ENCODE measurements around the gene P3H3.

P3H3 gene

GRCh38 chr12:6826125-6826733, 2.0 kb upstream of the P3H3 start:
- no peak for DNase-seq (ENCODE audit: low read depth in 2 of 3, low spot score in 2 of 3)

GRCh38 chr12:6826734-6827436, 1.3 kb upstream of the P3H3 start:
- DNase-seq (ENCODE audit: low read depth in 2 of 3, low spot score in 2 of 3), result no peak

GRCh38 chr12:6827437-6827911, 733 bp upstream of the P3H3 start:
- DNase-seq (ENCODE audit: low read depth in 2 of 3, low spot score in 2 of 3), result no peak

- DNase-seq (ENCODE audit: low read depth in 2 of 3, low spot score in 2 of 3), result no peak
Measured at GRCh38 chr12:6828781-6829535, 751 bp downstream of the P3H3 start.

GRCh38 chr12:6829536-6830220, 1.5 kb downstream of the P3H3 start:
- no peak for DNase-seq (ENCODE audit: low read depth in 2 of 3, low spot score in 2 of 3)

GRCh38 chr12:6830286-6830890, 2.2 kb downstream of the P3H3 start:
- DNase-seq (ENCODE audit: low read depth in 2 of 3, low spot score in 2 of 3), result no peak

GRCh38 chr12:6830999-6831398, 2.8 kb downstream of the P3H3 start:
- no peak for DNase-seq (ENCODE audit: low read depth in 2 of 3, low spot score in 2 of 3)

GRCh38 chr12:6831450-6831995, 3.3 kb downstream of the P3H3 start:
- no peak for DNase-seq (ENCODE audit: low read depth in 2 of 3, low spot score in 2 of 3)

GRCh38 chr12:6832125-6832524, 3.9 kb downstream of the P3H3 start:
- no peak for DNase-seq (ENCODE audit: low read depth in 2 of 3, low spot score in 2 of 3)

GRCh38 chr12:6833189-6833890, 5.1 kb downstream of the P3H3 start:
- no peak for DNase-seq (ENCODE audit: low read depth in 2 of 3, low spot score in 2 of 3)

GRCh38 chr12:6834254-6834653, 6.0 kb downstream of the P3H3 start:
- no peak for DNase-seq (ENCODE audit: low read depth in 2 of 3, low spot score in 2 of 3)

GRCh38 chr12:6834873-6835272, 6.7 kb downstream of the P3H3 start:
- no peak for DNase-seq (ENCODE audit: low read depth in 2 of 3, low spot score in 2 of 3)

- no peak for DNase-seq (ENCODE audit: low read depth in 2 of 3, low spot score in 2 of 3)
Measured at GRCh38 chr12:6836851-6837250, 8.6 kb downstream of the P3H3 start.

GRCh38 chr12:6837370-6838060, 9.3 kb downstream of the P3H3 start:
- DNase-seq (ENCODE audit: low read depth in 2 of 3, low spot score in 2 of 3), result no peak

- DNase-seq (ENCODE audit: low read depth in 2 of 3, low spot score in 2 of 3), result no peak
Measured at GRCh38 chr12:6838854-6839253, 10.6 kb downstream of the P3H3 start.

GRCh38 chr12:6839482-6840201, 11.4 kb downstream of the P3H3 start:
- DNase-seq (ENCODE audit: low read depth in 2 of 3, low spot score in 2 of 3), result no peak

- no peak for DNase-seq (ENCODE audit: low read depth in 2 of 3, low spot score in 2 of 3)
Measured at GRCh38 chr12:6840330-6840729, 12.1 kb downstream of the P3H3 start.

GRCh38 chr12:6840761-6841515, 12.7 kb downstream of the P3H3 start, which contains the start of gene GNB3:
Gene GNB3 (plus strand): TSS chr12:6840925. CDS start chr12:6841288, 363 bp downstream.
- DNase-seq (ENCODE audit: low read depth in 2 of 3, low spot score in 2 of 3), result no peak

All from activated CD8-positive, alpha-beta memory T cell treated with anti-CD3 and anti-CD28 coated beads for 48 hours (primary cell).